H1 (cell line): ENCODE measurements around the gene TDRD12. TPM values are rescaled to one million over a fixed set of nuclear protein-coding genes. Genes with fewer than 3 reads are reported as not detected.

Experiments used
- CTCF ChIA-PET: fragments of 300-600 bp; sonication (Branson Sonifier 250); formaldehyde crosslinking; loops from one replicate; lab custom pipeline; 2021; ENCODE audit not compliant: partially characterized antibody; lab: Charles Lee
- POLR2A ChIA-PET: fragments of 300-600 bp; sonication (Branson Sonifier 250); formaldehyde crosslinking; loops from one replicate; lab custom pipeline; 2021; ENCODE audit warnings: inconsistent platforms; ENCODE audit not compliant: partially characterized antibody; lab: Charles Lee
- DNase-seq, 2 experiments: peaks; one replicate each; pipeline versions ENCODE4 v3.0.0 to v3.0.0-alpha.2; 2010 to 2022; ENCODE audit warnings: low spot score in 2 of 2, low read depth in 1 of 2, mixed read lengths in 1 of 2
- FAIRE-seq: peaks from 2 replicates; lab custom pipeline; 2011; peaks lifted over from hg19 to GRCh38; lab: Jason Lieb, UNC
- H2AFZ ChIP-seq: 2 replicates; pipeline ENCODE4 v1.8.1; 2012; ENCODE audit warnings: low read length, inconsistent platforms
- H2AK5ac ChIP-seq: 2 replicates; pipeline ENCODE4 v1.6.1; 2013; ENCODE audit warnings: low read depth, low read length
- H2BK120ac ChIP-seq: replicated peaks from 2 replicates; pipeline ENCODE3; 2013; ENCODE audit warnings: low read depth, low read length, inconsistent platforms
- H2BK12ac ChIP-seq: 2 replicates; pipeline ENCODE4 v1.6.1; 2013; ENCODE audit warnings: low read depth, low read length
- H2BK15ac ChIP-seq: 2 replicates; pipeline ENCODE4 v1.6.1; 2013; ENCODE audit warnings: low read length
- H2BK20ac ChIP-seq: 2 replicates; pipeline ENCODE4 v1.6.1; 2013; ENCODE audit warnings: low read length
- H2BK5ac ChIP-seq: 2 replicates; pipeline ENCODE4 v1.6.1; 2013; ENCODE audit warnings: low read depth, low read length
- H3K14ac ChIP-seq: 2 replicates; pipeline ENCODE4 v1.6.1; 2013; ENCODE audit warnings: inconsistent platforms; ENCODE audit not compliant: insufficient read length
- H3K18ac ChIP-seq: 2 replicates; pipeline ENCODE4 v1.6.1; 2013; ENCODE audit warnings: low read length; ENCODE audit errors: extremely low read depth
- H3K23ac ChIP-seq: 2 replicates; pipeline ENCODE4 v1.6.1; 2013; ENCODE audit warnings: inconsistent platforms; ENCODE audit not compliant: insufficient read length
- H3K23me2 ChIP-seq: 2 replicates; pipeline ENCODE4 v1.6.1; 2013; ENCODE audit warnings: low read depth, low read length
- H3K27ac ChIP-seq: 2 replicates; pipeline ENCODE4 v1.6.1; 2011; ENCODE audit warnings: low read depth, low read length, inconsistent platforms
- H3K27me3 ChIP-seq, 4 experiments: replicated peaks in 1 of 4; 1 replicate in 1 of 4; 2 replicates in 3 of 4; pipeline versions ENCODE4 v1.6.1 to v1.8.1; 2011 to 2013; ENCODE audit warnings: low read length in 3 of 4, mild to moderate bottlenecking in 3 of 4, inconsistent platforms in 2 of 4, mixed read lengths in 2 of 4, moderate library complexity in 1 of 4; ENCODE audit not compliant: control insufficient read depth in 3 of 4, insufficient read depth in 3 of 4; ENCODE audit errors: extremely low read depth in 1 of 4
- H3K36me3 ChIP-seq, 4 experiments: 2 replicates each; pipeline versions ENCODE4 v1.6.1 to v1.8.1; 2011 to 2013; ENCODE audit warnings: mild to moderate bottlenecking in 4 of 4, low read length in 3 of 4, moderate library complexity in 2 of 4, control low read depth in 1 of 4, inconsistent platforms in 1 of 4; ENCODE audit not compliant: insufficient read depth in 4 of 4, control insufficient read depth in 2 of 4
- H3K4ac ChIP-seq: replicated peaks from 2 replicates; pipeline ENCODE3; 2013; ENCODE audit warnings: low read length, low read depth, mixed read lengths, inconsistent platforms; ENCODE audit not compliant: insufficient read length
- H3K4me1 ChIP-seq, 4 experiments: replicated peaks in 1 of 4; 1 replicate in 1 of 4; 2 replicates in 3 of 4; pipeline versions ENCODE4 v1.6.1 to v1.8.1; 2011 to 2013; ENCODE audit warnings: low read length in 3 of 4, inconsistent platforms in 2 of 4, mixed read lengths in 1 of 4; ENCODE audit not compliant: insufficient read depth in 4 of 4, control insufficient read depth in 3 of 4
- H3K4me2 ChIP-seq, 2 experiments: 2 replicates each; pipeline versions ENCODE4 v1.6.1 to v1.8.1; 2011 to 2013; ENCODE audit warnings: low read depth in 2 of 2, low read length in 2 of 2, control low read depth in 1 of 2, inconsistent platforms in 1 of 2, mild to moderate bottlenecking in 1 of 2; ENCODE audit not compliant: insufficient read depth in 1 of 2
- H3K4me3 ChIP-seq, 4 experiments: fragments of 200-600, 300-600 bp in 1 of 4; sonication (generic), shearing (Covaris generic), sonication (Bioruptor Twin) in 1 of 4; 2 replicates each; pipeline versions ENCODE4 v1.5.1 to v1.8.1; 2011 to 2016; ENCODE audit warnings: low read length in 4 of 4, low read depth in 3 of 4, control low read depth in 2 of 4, inconsistent platforms in 2 of 4, mild to moderate bottlenecking in 2 of 4, mixed read lengths in 1 of 4, moderate library complexity in 1 of 4; ENCODE audit not compliant: insufficient read depth in 2 of 4; ENCODE audit errors: extremely low read depth in 1 of 4
- H3K56ac ChIP-seq: replicated peaks from 2 replicates; pipeline ENCODE3; 2013; ENCODE audit warnings: low read depth, mild to moderate bottlenecking, mixed read lengths, low read length, inconsistent platforms; ENCODE audit not compliant: insufficient read length
- H3K79me1 ChIP-seq: 2 replicates; pipeline ENCODE4 v1.6.1; 2013; ENCODE audit warnings: low read depth, low read length, control low read depth
- H3K79me2 ChIP-seq, 2 experiments: 2 replicates each; pipeline versions ENCODE4 v1.6.1 to v1.8.1; 2012 to 2013; ENCODE audit warnings: low read length in 2 of 2, mild to moderate bottlenecking in 2 of 2, inconsistent platforms in 1 of 2; ENCODE audit not compliant: insufficient read depth in 2 of 2, control insufficient read depth in 1 of 2
- H3K9ac ChIP-seq, 4 experiments: replicated peaks in 1 of 4; 1 replicate in 1 of 4; 2 replicates in 3 of 4; pipeline versions ENCODE4 v1.6.1 to v1.8.1; 2011 to 2013; ENCODE audit warnings: low read depth in 3 of 4, low read length in 3 of 4, control low read depth in 2 of 4, mild to moderate bottlenecking in 2 of 4, moderate library complexity in 2 of 4, inconsistent platforms in 1 of 4; ENCODE audit errors: extremely low read depth in 1 of 4
- H3K9me3 ChIP-seq, 2 experiments: 2 replicates each; pipeline versions ENCODE4 v1.6.1 to v1.8.1; 2012 to 2013; ENCODE audit warnings: mild to moderate bottlenecking in 2 of 2, moderate library complexity in 2 of 2, control low read depth in 1 of 2, inconsistent platforms in 1 of 2, low read depth in 1 of 2, low read length in 1 of 2, mixed read lengths in 1 of 2; ENCODE audit not compliant: insufficient read depth in 2 of 2
- H4K20me1 ChIP-seq, 2 experiments: replicated peaks in 1 of 2; 2 replicates each; pipeline versions ENCODE3 to v1.8.1; 2011 to 2013; ENCODE audit warnings: inconsistent platforms in 2 of 2, low read length in 2 of 2, mild to moderate bottlenecking in 1 of 2; ENCODE audit not compliant: insufficient read depth in 2 of 2, control insufficient read depth in 1 of 2
- H4K5ac ChIP-seq: 2 replicates; pipeline ENCODE4 v1.6.1; 2013; ENCODE audit warnings: low read length, low read depth, mixed read lengths, inconsistent platforms; ENCODE audit not compliant: insufficient read length
- H4K8ac ChIP-seq: 2 replicates; pipeline ENCODE4 v1.8.0; 2013; ENCODE audit warnings: mild to moderate bottlenecking, moderate library complexity, low read length, inconsistent platforms; ENCODE audit not compliant: insufficient read depth; ENCODE audit errors: extremely low read depth
- H4K91ac ChIP-seq: replicated peaks from 2 replicates; pipeline ENCODE3; 2013; ENCODE audit warnings: low read length, mixed read lengths, inconsistent platforms; ENCODE audit not compliant: insufficient read length
- CEBPB ChIP-seq: IDR thresholded peaks from 2 replicates; pipeline ENCODE4 v1.6.1; 2012; ENCODE audit warnings: low read depth, low read length
- CHD1 ChIP-seq: IDR thresholded peaks from 2 replicates; pipeline ENCODE4 v1.6.1; 2012; ENCODE audit warnings: low read depth, low read length, improper control_type of control experiment
- EGR1 ChIP-seq: IDR thresholded peaks from 2 replicates; pipeline ENCODE4 v1.6.1; 2011; ENCODE audit warnings: low read depth, low read length, borderline replicate concordance
- GTF2F1 ChIP-seq: IDR thresholded peaks from 2 replicates; pipeline ENCODE4 v1.6.1; 2012; ENCODE audit warnings: low read depth, low read length, improper control_type of control experiment, borderline replicate concordance
- JUND ChIP-seq: IDR thresholded peaks from 2 replicates; pipeline ENCODE4 v1.6.1; 2011; ENCODE audit warnings: mild to moderate bottlenecking, improper control_type of control experiment, low read length
- KDM5A ChIP-seq: fragments of 200-600 bp; IDR thresholded peaks from 2 replicates; pipeline ENCODE4 v1.7.1; 2012; ENCODE audit warnings: mild to moderate bottlenecking, low read length, inconsistent platforms, mixed read lengths
- NANOG ChIP-seq: IDR thresholded peaks from 2 replicates; pipeline ENCODE4 v1.6.1; 2011; ENCODE audit warnings: low read length, low read depth, mild to moderate bottlenecking, inconsistent platforms; ENCODE audit not compliant: insufficient read depth, poor library complexity, severe bottlenecking
- RNF2 ChIP-seq: fragments of 200-900, 300-1000 bp; sonication (generic); IDR thresholded peaks from 2 replicates; pipeline ENCODE4 v1.7.1; 2016; ENCODE audit warnings: borderline replicate concordance, low read depth, mild to moderate bottlenecking, antibody characterized with exemption, low read length; ENCODE audit not compliant: poor library complexity, severe bottlenecking; ENCODE audit errors: missing control alignments
- RXRA ChIP-seq: IDR thresholded peaks from 2 replicates; pipeline ENCODE4 v1.6.1; 2011; ENCODE audit warnings: low read depth, mild to moderate bottlenecking, low read length, moderate library complexity; ENCODE audit not compliant: insufficient read depth
- SIN3A ChIP-seq, 2 experiments: IDR thresholded peaks in 1 of 2; conservative IDR thresholded peaks in 1 of 2; 2 replicates each; pipeline ENCODE4 v1.6.1; 2011 to 2012; ENCODE audit warnings: low read length in 2 of 2, improper control_type of control experiment in 1 of 2, low read depth in 1 of 2, mild to moderate bottlenecking in 1 of 2
- SIRT6 ChIP-seq: IDR thresholded peaks from one replicate; pipeline ENCODE4 v1.7.1; 2012; ENCODE audit warnings: low read length, inconsistent platforms
- SIX5 ChIP-seq: IDR thresholded peaks from 2 replicates; pipeline ENCODE4 v1.6.1; 2011; ENCODE audit warnings: mild to moderate bottlenecking, low read depth, low read length
- WGBS, 2 experiments: shearing (Covaris generic) in 1 of 2; methylation state at CpG; one replicate each; pipeline versions ENCODE4 v1.1.6 to v1.1.7; 2013 to 2015; ENCODE audit warnings: low lambda C conversion rate in 2 of 2, mixed read lengths in 2 of 2, inconsistent platforms in 1 of 2, low coverage in 1 of 2, missing lambda C conversion rate in 1 of 2; ENCODE audit not compliant: insufficient replicate concordance in 2 of 2, insufficient coverage in 1 of 2, insufficient read length in 1 of 2; ENCODE audit errors: extremely low coverage in 1 of 2, missing lambda C conversion rate in 1 of 2; 5-methylcytosine and 5-hydroxymethylcytosine counted together
- polyA plus RNA-seq, 7 experiments: library from polyadenylated mRNA; depleted of rRNA in 3 of 7; stranded (reverse) in 5 of 7; unstranded in 2 of 7; fragments of >200 nt in 5 of 7; fragments of 200-250 nt in 2 of 7; gene quantifications; 1 replicate in 5 of 7; 2 replicates in 1 of 7; 4 replicates in 1 of 7; pipeline versions ENCODE4 v1.2.1 to v1.2.3, GENCODE V29; 2011 to 2013; ENCODE audit warnings: missing spikeins in 2 of 7, mixed read lengths in 2 of 7
- total RNA-seq: library from RNA; stranded (reverse); fragmentation: NEBNext Ultra II Directional; extraction: Animal tissue kit (Norgen Biotek cat#: 25700); gene quantifications from 2 replicates; pipeline ENCODE4 v1.2.1, GENCODE V29; 2021

Gene TDRD12
- total and polyA plus RNA-seq, 2 of the 8 experiments (the other 6 are each of a cell fraction or from before 2014, with no cell fraction given), result 0.39 to 0.88 TPM

- ChIA-PET CTCF (no interaction called here), POLR2A (no interaction called here)
- Histone ChIP-seq H3K79me2 (no peaks in the 10 kb centered on the region), H4K91ac (no peak overlapping the region), H3K23ac (no peak overlapping the region), H2BK5ac (no peak overlapping the region), H3K9me3 (0 out of 4 replicates have a peak, but pooled peaks cover 5 to 8% of the 10 kb centered on the region in 2 experiments), H2BK15ac (no peak overlapping the region), H3K27me3 (no peaks in the 10 kb centered on the region), H3K36me3 (no peaks in the 10 kb centered on the region), H4K8ac (no peak overlapping the region), H4K5ac (no peak overlapping the region), H3K4me2 (no peak overlapping the region), H3K4me3 (no peak overlapping the region), H3K18ac (no peak overlapping the region), H3K27ac (no peak overlapping the region), H4K20me1 (peaks cover 0 to 2% of the 10 kb centered on the region in 2 experiments), H2BK120ac (no peak overlapping the region), H3K56ac (no peak overlapping the region), H3K4ac (no peak overlapping the region), H3K79me1 (no peaks in the 10 kb centered on the region; the same call in 1 of the 2 replicates), H2AFZ (no peak overlapping the region), H2BK20ac (no peak overlapping the region), H3K23me2 (no peaks in the 10 kb centered on the region), H3K9ac (no peak overlapping the region), H2AK5ac (no peak overlapping the region), H2BK12ac (no peak overlapping the region), H3K14ac (no peak overlapping the region), H3K4me1 (no peaks in the 10 kb centered on the region; a peak in 1 of 7 replicates)
- FAIRE-seq (no peak), DNase-seq (no peak)
- WGBS, 2 experiments, result 88% methylated on average over 5 of the region's 5 CpGs; no CpG with 5 or more reads in 1 of the 2 experiments
- no peak for TF ChIP-seq RXRA
- TF ChIP-seq GTF2F1, result no peak
- TF ChIP-seq SIN3A (conservative IDR thresholded peaks at IDR 0.05 in 1 of 2, IDR thresholded peaks at IDR 0.05 in 1 of 2; ENCODE audit: low read depth in 1 of 2, low read length in 2 of 2), result no peak
- TF ChIP-seq NANOG, result no peak
- TF ChIP-seq EGR1, result no peak
- TF ChIP-seq SIX5, result no peak
- no peak for TF ChIP-seq CHD1
- TF ChIP-seq RNF2, result no peak
- TF ChIP-seq JUND, result no peak
- no peak for TF ChIP-seq SIRT6
- TF ChIP-seq KDM5A, result no peak
- TF ChIP-seq CEBPB, result no peak
Observed at GRCh38 chr19:32702010-32702409, 17.6 kb upstream of the TDRD12 start.
